Measurements from ENCODE around the gene P2RY12. TPM values are rescaled to one million over a fixed set of nuclear protein-coding genes. Genes with fewer than 3 reads are reported as not detected.

P2RY12 gene
- total RNA-seq, 3 donors from 2014 or later = 0.32 to 3.4 (median 1.0) TPM

GRCh38 chr3:151426341-151426657 lies 41.7 kb upstream of the P2RY12 start:
- Histone ChIP-seq H3K36me3 (ENCODE audit: low read depth) (no peaks in the 10 kb centered on the region), H3K4me3 (no peak overlapping the region), H3K9me3 (no peaks in the 10 kb centered on the region), H3K4me1 (ENCODE audit: low read depth) (no peaks in the 10 kb centered on the region)
- ATAC-seq = no peak
- TF ChIP-seq CTCF (IDR thresholded peaks at IDR 0.05) = no peak
- intact Hi-C loops (cut with DNase I, micrococcal nuclease) = no loop called here
- no peak for DNase-seq

GRCh38 chr3:151425627-151426340 lies 41.2 kb upstream of the P2RY12 start:
- no peak for ATAC-seq
- intact Hi-C loops (cut with DNase I, micrococcal nuclease) = no loop called here

GRCh38 chr3:151423091-151423490 lies 38.5 kb upstream of the P2RY12 start:
- no peak for TF ChIP-seq CTCF (IDR thresholded peaks at IDR 0.05)
- no peaks in the 10 kb centered on the region for H3K9me3 ChIP-seq
- H3K4me3 ChIP-seq = no peak overlapping the region
- ATAC-seq (no peak), DNase-seq (no peak)
- no peaks in the 10 kb centered on the region for H3K36me3 ChIP-seq (ENCODE audit: low read depth)
- intact Hi-C loops (cut with DNase I, micrococcal nuclease) = no loop called here
- H3K4me1 ChIP-seq (ENCODE audit: low read depth) = no peaks in the 10 kb centered on the region

More at GRCh38 chr3:151425627-151426340, 41.2 kb upstream of the P2RY12 start:
- no peak for TF ChIP-seq CTCF (IDR thresholded peaks at IDR 0.05)
- Histone ChIP-seq H3K4me3 (no peak overlapping the region), H3K4me1 (ENCODE audit: low read depth) (no peaks in the 10 kb centered on the region), H3K36me3 (ENCODE audit: low read depth) (no peaks in the 10 kb centered on the region), H3K9me3 (no peaks in the 10 kb centered on the region)
- DNase-seq = no peak

- H3K4me3 ChIP-seq = no peak overlapping the region
- DNase-seq = no peak
- no peaks in the 10 kb centered on the region for H3K9me3 ChIP-seq
- no peak for TF ChIP-seq CTCF (IDR thresholded peaks at IDR 0.05)
- intact Hi-C loops (cut with DNase I, micrococcal nuclease) = no loop called here
- no peaks in the 10 kb centered on the region for H3K36me3 ChIP-seq (ENCODE audit: low read depth)
- ATAC-seq = peak; percentile 15
- no peaks in the 10 kb centered on the region for H3K4me1 ChIP-seq (ENCODE audit: low read depth)
Observed at GRCh38 chr3:151421938-151422337, 37.4 kb upstream of the P2RY12 start.

GRCh38 chr3:151419806-151420205 lies 35.3 kb upstream of the P2RY12 start:
- ATAC-seq (no peak), DNase-seq (no peak)
- Histone ChIP-seq H3K4me1 (ENCODE audit: low read depth) (no peaks in the 10 kb centered on the region), H3K36me3 (ENCODE audit: low read depth) (no peaks in the 10 kb centered on the region), H3K9me3 (no peaks in the 10 kb centered on the region), H3K4me3 (no peak overlapping the region)
- TF ChIP-seq CTCF (IDR thresholded peaks at IDR 0.05) = no peak
- intact Hi-C loops (cut with DNase I, micrococcal nuclease) = no loop called here

GRCh38 chr3:151415289-151415688 lies 30.7 kb upstream of the P2RY12 start:
- intact Hi-C loops (cut with DNase I, micrococcal nuclease) = no loop called here
- no peaks in the 10 kb centered on the region for H3K4me1 ChIP-seq (ENCODE audit: low read depth)
- ATAC-seq = no peak

More at GRCh38 chr3:151415289-151415688, 30.7 kb upstream of the P2RY12 start:
- TF ChIP-seq CTCF (IDR thresholded peaks at IDR 0.05) = no peak
- DNase-seq = no peak
- Histone ChIP-seq H3K9me3 (no peaks in the 10 kb centered on the region), H3K36me3 (ENCODE audit: low read depth) (no peaks in the 10 kb centered on the region), H3K4me3 (no peak overlapping the region)

Measured in mucosa of descending colon (tissue), 3 donors.